IPS-18c (cell line): ENCODE data around the gene SLC35A1.

Experiments
- H3K4me3 ChIP-seq: 2 replicates; pipeline ENCODE4 v1.7.0; 2013; ENCODE audit warnings: low read depth, mild to moderate bottlenecking, low read length, moderate library complexity; ENCODE audit not compliant: insufficient read depth
- H3K9me3 ChIP-seq: one replicate; pipeline ENCODE4 v1.6.1; 2013; ENCODE audit warnings: mild to moderate bottlenecking, low read length, moderate library complexity; ENCODE audit not compliant: control insufficient read depth, insufficient read depth

SLC35A1 gene

DNA sequence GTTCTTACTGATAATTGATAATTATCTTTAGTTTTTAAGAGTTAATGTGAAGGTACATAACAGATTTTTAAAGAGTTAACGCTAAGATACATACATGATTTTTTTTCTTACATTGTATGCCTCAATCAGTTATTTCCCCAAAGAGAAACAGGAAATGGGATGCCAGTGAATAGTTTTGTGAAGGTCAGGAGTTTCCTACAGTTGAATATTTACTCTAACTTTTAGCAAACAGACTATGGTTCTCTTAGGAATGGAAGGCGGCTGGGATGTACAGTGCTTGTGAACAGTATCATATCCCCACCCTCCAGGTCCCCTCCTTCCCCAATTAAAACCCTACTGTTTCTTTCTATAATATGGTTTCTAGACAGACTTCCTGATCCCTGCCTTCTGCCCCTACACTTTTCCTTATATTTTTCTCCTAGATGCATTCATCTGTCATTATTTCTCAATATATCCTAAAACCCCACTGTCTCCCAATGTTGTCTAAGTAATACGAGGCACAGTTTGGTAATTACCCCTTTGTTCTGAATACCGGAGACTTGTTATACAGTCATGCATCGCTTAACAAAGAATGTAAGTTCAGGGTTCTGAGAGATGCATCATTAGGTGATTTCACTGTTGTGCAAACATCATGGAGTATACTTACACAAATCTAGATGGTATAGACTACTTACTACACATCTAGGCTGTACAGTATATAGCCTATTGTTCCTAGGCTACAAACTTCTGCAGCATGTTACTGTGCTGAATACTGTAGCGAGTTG lies 29.2 kb downstream of the SLC35A1 start:
- Histone ChIP-seq H3K4me3 (no peak overlapping the region), H3K9me3 (no peaks in the 10 kb centered on the region)

DNA sequence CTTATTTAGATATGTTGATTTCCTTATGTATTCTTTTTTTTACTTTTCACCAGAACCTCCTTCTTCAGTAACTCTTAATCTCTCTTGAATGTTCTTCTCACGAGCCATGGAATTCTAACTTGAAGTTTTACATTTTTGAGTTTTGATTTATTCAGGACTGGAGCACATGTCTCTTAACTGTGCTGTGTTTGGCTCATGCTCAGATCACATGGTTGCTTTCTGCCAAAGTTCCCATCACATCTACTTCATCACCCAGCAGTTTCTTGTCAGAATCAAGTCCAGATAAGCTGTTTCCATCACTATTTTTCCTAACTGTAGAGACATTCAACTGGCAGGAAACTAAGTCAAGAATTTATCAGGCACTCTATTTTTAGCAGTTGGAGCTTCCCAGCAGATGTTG lies 31.7 kb downstream of the SLC35A1 start:
- H3K9me3 ChIP-seq, result no peaks in the 10 kb centered on the region
- H3K4me3 ChIP-seq, result no peak overlapping the region

DNA sequence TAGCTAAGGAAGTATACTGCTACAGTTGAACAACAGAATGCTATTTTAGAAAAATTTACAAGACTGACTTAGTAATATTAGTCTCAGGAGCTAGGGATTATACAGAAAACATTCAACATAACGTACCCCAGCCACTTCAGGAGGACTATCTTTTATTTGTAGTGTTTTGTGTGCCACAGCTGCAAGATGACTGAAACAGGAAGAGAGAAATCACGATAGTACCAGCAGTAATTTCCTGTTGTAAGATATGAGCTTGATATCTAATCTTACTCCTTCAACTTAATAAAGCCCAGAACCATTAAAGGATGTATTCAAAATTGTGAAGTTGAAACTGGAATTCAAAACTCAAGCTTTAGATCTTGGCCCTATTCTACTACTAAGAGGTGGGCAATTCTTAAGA lies 42.1 kb downstream of the SLC35A1 start:
- Histone ChIP-seq H3K9me3 (no peaks in the 10 kb centered on the region), H3K4me3 (no peak overlapping the region)

DNA sequence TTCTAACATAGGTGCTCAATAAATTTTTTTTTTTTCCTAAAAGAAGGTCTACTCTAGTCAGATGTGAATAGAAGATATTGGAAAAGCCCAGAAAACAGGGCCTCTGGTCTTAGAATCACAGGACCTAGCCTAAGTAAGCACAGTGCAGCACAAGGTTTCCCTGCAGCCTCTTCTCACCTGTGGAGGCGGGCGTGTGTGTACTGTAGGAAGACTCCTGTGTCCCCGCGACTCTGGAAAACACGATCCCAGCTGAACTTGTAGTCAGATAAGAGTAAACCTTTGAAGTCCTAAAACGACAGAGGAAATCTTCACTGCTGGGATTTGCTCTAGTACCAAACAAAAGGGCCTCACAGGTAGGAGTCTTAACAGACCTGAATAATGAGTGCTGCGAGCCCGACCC lies 45.7 kb downstream of the SLC35A1 start:
- Histone ChIP-seq H3K4me3 (no peak overlapping the region), H3K9me3 (no peaks in the 10 kb centered on the region)

- Histone ChIP-seq H3K9me3 (no peaks in the 10 kb centered on the region), H3K4me3 (no peak overlapping the region)
Measured at GRCh38 chr6:87522686-87523085, 49.9 kb downstream of the SLC35A1 start.

DNA sequence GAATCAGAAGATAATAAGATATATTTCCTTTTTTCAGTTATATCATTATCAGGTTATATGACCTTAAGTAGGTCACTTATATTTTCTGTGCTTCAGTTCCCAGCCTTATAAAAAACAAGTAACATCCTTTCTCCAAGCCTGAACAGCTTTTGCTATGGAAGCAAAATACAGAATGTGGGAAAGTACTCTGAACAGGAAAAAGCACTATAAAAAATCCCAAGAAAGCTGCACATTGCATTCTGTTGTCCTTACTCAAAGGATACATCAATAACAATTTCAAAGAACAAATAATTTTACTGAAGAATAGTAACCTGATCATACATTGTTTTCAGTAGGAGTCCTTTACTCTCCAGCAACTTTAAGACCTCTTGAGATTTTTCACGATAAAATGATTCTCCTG lies 56.4 kb downstream of the SLC35A1 start:
- no peak overlapping the region for H3K4me3 ChIP-seq
- no peaks in the 10 kb centered on the region for H3K9me3 ChIP-seq

DNA sequence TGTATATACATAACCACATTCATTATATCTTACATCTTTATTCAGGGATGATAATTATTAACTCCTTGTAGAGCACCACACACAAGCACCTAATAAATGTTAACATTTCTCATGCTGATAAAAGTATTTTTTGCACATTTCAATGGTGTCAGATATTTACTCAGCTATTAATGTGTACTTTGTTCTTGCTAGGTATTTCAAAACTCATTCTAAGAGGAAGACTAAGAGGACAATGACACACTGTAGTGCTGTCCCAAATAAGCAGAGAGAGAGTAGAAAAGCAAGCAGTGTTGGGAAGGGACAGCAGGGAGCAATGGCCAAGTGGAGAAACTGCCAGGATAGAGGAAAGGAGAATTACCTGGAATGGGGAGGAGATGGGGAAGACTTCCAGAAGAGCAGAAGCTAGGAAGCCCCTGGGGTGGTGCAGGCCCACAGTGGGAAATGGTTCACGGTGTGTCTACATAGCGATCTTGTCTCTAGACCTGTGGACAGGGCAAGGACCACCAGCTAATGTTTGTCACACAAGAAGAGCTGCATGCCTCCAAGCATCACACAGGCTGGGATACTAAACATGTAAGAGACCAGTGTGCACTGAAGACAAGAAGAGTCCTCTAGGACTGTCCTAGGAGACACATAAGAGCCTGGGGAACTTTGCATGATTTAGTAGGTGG lies 61.7 kb downstream of the SLC35A1 start:
- Histone ChIP-seq H3K4me3 (no peak overlapping the region), H3K9me3 (no peaks in the 10 kb centered on the region)

- Histone ChIP-seq H3K9me3 (no peaks in the 10 kb centered on the region), H3K4me3 (no peak overlapping the region)
Measured at GRCh38 chr6:87538510-87539260, 65.9 kb downstream of the SLC35A1 start.

GRCh38 chr6:87539554-87539953 lies 66.8 kb downstream of the SLC35A1 start:
- Histone ChIP-seq H3K4me3 (no peak overlapping the region), H3K9me3 (no peaks in the 10 kb centered on the region)

- no peaks in the 10 kb centered on the region for H3K9me3 ChIP-seq
Measured at GRCh38 chr6:87540539-87540938, 67.8 kb downstream of the SLC35A1 start.

GRCh38 chr6:87541041-87541440 lies 68.3 kb downstream of the SLC35A1 start:
- Histone ChIP-seq H3K9me3 (no peaks in the 10 kb centered on the region), H3K4me3 (no peak overlapping the region)

More at GRCh38 chr6:87540539-87540938, 67.8 kb downstream of the SLC35A1 start:
- H3K4me3 ChIP-seq, result no peak overlapping the region

GRCh38 chr6:87541744-87542143 lies 69.0 kb downstream of the SLC35A1 start:
- H3K9me3 ChIP-seq, result no peaks in the 10 kb centered on the region
- no peak overlapping the region for H3K4me3 ChIP-seq

- no peak overlapping the region for H3K4me3 ChIP-seq
- H3K9me3 ChIP-seq, result no peaks in the 10 kb centered on the region
Measured at GRCh38 chr6:87543696-87544473, 71.1 kb downstream of the SLC35A1 start.

- Histone ChIP-seq H3K4me3 (no peak overlapping the region), H3K9me3 (no peaks in the 10 kb centered on the region)
Measured at GRCh38 chr6:87544474-87544735, 71.6 kb downstream of the SLC35A1 start.

GRCh38 chr6:87551799-87552198 lies 79.0 kb downstream of the SLC35A1 start:
- no peak overlapping the region for H3K4me3 ChIP-seq

GRCh38 chr6:87553159-87553765 lies 80.5 kb downstream of the SLC35A1 start:
- Histone ChIP-seq H3K4me3 (no peak overlapping the region), H3K9me3 (no peaks in the 10 kb centered on the region)

More at GRCh38 chr6:87551799-87552198, 79.0 kb downstream of the SLC35A1 start:
- no peaks in the 10 kb centered on the region for H3K9me3 ChIP-seq

DNA sequence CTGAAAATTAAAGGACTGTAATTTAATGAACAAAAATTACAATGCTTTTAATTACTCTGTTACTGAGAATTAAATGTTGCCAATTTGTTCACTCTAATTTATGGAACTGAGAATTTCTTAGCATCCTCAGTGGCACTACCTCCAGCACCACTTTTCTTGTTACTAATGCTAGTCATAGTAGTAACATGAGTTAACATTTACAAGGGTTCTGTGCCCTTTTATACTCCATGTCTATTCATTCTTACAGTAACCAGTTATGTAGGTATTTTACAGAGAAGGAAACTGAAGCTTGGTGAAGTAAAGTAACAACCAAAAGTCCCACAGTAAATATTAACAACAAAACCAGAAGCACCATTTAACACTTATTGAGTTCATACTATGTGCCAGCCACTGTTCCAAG lies 82.7 kb downstream of the SLC35A1 start:
- no peaks in the 10 kb centered on the region for H3K9me3 ChIP-seq
- no peak overlapping the region for H3K4me3 ChIP-seq
